AG08396 (cell line): Measurements from ENCODE around the gene GSTM2.
"Not testable (repeated sequence)": the region's sequence is repeated elsewhere in the genome, so short reads cannot be mapped to it uniquely, and the experiment has no call there.

Experiments used
- DNase-seq: peaks from one replicate; pipeline ENCODE4 v3.0.0; 2012; ENCODE audit warnings: low spot score, mixed read lengths

The GSTM2 gene

GRCh38 chr1:109677459-109677858, 9.6 kb downstream of the GSTM2 start:
- no peak for DNase-seq

DNA sequence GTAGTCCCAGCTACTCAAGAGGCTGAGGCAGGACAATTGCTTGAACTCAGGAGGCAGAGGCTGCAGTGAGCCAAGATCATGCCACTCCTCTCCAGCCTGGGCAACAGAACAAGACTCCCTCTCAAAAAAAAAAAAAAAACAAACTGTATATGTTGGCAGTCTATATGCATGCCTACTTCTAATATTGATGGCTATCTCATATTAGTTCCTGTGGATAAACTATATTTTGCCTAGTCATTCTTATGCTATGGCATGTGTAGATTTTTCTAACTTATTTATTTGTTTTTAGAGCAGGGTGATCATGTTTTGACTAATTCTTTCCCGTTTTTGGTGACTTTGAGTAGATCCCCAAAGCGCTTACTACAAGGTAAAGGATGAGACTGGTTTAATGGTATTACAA, 10.8 kb downstream of the GSTM2 start:
- not testable (repeated sequence) for DNase-seq

GRCh38 chr1:109684777-109685176, 16.9 kb downstream of the GSTM2 start:
- not testable (repeated sequence) for DNase-seq

- not testable (repeated sequence) for DNase-seq
Observed at GRCh38 chr1:109685399-109685798, 17.5 kb downstream of the GSTM2 start.

DNA sequence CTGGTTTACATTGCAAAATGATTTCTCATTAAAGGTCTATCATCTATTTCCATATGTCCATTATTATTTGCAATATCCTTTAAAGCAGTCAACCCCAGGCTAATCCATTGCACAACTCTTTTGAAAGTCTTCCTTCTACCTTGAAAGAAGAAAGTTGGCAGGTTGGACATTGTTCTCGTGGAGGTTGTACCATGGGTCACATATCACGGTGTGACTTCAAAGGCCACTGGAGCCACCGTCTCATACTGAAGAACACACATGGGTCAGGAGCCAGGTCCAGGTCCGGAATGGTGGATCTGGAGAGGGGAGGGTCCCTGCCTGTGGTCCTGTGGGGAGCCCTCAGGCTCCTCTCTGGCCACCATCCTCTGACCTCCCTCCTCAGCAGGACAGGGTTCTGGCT, 18.0 kb downstream of the GSTM2 start:
- DNase-seq = not testable (repeated sequence)

- DNase-seq = not testable (repeated sequence)
Observed at GRCh38 chr1:109687109-109687508, 19.3 kb downstream of the GSTM2 start.

DNA sequence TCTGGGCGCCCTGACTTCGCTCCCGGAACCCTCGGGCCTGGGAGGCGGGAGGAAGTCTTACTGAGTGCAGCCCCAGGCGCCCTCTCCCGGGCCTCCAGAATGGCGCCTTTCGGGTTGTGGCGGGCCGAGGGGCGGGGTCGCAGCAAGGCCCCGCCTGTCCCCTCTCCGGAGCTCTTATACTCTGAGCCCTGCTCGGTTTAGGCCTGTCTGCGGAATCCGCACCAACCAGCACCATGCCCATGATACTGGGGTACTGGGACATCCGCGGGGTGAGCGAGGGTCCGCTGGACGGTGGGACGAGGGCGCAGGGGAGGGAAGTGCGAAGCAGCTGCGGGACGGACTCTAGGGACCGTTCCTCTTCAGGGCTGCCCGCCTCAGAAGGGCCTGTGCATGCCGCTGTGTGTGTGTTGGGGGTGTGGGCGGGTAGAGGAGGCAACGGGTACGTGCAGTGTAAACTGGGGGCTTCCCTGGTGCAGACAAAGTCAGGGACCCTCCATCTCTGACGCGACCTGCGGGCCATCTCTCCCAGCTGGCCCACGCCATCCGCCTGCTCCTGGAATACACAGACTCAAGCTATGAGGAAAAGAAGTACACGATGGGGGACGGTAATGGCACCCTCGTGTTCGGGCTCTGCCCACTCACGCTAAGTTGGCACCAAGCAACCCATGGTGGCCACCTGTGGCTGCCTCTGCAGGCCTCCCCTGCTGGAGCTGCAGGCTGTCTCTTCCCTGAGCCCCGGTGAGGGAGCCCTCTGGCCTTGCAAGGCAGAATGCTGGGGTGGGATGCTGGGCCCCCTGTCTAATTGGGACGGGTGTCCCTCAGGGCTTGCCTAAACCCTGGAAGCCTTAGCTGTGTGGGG, 20.0 kb downstream of the GSTM2 start, which contains the start of gene GSTM1:
Gene GSTM1 (plus strand): TSS at position 177 of the 859 bp plus-strand sequence. CDS start 57 bp downstream, at position 234.
- DNase-seq = no peak

DNA sequence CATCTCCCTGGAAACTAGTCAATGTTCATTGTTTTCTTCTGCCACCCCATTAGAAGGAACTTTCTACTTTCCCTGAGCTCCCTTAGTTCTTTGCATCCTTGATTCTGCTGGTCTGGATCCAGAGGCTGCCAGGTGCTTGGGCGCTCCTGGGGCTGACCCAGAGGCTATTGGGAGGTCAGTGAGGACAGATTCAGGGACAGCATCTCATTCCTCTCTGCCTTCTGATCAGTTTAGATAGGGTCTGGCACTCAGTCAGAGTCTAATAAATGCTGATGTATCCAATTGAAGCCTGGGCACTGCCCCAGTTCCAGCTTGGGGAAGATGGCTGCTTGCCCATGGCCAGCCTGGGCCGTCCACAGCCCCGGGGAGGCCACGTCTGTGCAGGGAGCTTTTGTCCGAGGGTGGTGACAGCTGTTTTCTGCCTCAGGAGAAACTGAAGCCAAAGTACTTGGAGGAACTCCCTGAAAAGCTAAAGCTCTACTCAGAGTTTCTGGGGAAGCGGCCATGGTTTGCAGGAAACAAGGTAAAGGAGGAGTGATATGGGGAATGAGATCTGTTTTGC, 22.1 kb downstream of the GSTM2 start:
- no peak for DNase-seq

- DNase-seq = no peak
Observed at GRCh38 chr1:109691759-109692158, 23.9 kb downstream of the GSTM2 start.

- not testable (repeated sequence) for DNase-seq
Observed at GRCh38 chr1:109694400-109694799, 26.5 kb downstream of the GSTM2 start.

- not testable (repeated sequence) for DNase-seq
Observed at GRCh38 chr1:109695138-109695537, 27.3 kb downstream of the GSTM2 start.

- no peak for DNase-seq
Observed at GRCh38 chr1:109697066-109697465, 29.2 kb downstream of the GSTM2 start.

GRCh38 chr1:109697861-109698260, 30.0 kb downstream of the GSTM2 start:
- DNase-seq = not testable (repeated sequence)

DNA sequence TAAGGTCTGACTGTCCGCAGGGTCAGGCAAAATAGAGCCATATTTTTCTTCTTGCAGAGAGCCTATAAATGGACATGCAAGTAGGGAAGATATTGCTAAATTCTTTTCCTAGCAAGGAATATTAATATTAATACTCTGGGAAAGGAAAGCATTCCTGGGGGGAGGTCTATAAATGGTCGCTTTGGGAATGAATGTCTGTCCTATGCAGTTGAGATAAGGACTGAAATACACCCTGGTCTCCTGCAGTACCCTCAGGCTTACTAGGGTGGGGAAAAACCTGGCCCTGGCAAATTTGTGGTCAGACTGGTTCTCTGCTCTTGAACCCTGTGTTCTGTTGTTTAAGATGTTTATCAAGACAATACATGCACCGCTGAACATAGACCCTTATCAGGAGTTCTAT, 35.1 kb downstream of the GSTM2 start:
- not testable (repeated sequence) for DNase-seq

DNA sequence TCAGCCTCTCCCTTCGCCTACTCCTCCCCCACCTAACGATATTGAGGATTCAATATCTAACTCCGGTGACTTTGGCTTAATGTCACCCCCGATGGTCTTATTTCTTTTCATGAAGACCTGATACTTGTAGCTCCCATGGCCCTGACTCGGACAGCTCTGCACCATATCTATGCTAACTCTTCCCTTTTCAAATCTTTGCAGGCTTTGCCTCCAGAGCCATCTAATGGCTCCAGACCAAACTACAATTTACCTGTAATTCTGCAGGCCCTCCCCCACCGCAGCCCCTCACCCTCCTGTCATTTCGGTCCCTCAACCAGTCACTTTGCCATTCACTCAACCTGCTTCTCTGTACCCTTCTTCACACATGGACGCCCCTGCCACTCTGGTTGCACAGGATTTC, 36.3 kb downstream of the GSTM2 start:
- DNase-seq = peak; percentile 0

GRCh38 chr1:109705411-109705810, 37.6 kb downstream of the GSTM2 start:
- DNase-seq = no peak

DNA sequence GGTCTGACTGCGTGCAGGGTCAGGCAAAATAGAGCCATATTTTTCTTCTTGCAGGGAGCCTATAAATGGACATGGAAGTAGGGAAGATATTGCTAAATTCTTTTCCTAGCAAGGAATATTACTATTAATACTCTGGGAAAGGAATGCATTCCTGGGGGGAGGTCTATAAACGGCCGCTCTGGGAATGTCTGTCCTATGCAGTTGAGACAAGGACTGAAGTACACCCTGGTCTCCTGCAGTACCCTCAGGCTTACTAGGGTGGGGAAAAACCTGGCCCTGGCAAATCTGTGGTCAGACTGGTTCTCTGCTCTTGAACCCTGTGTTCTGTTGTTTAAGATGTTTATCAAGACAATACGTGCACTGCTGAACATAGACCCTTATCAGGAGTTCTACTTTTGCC, 41.1 kb downstream of the GSTM2 start:
- not testable (repeated sequence) for DNase-seq

GRCh38 chr1:109709822-109710221, 42.0 kb downstream of the GSTM2 start:
- DNase-seq = not testable (repeated sequence)

DNA sequence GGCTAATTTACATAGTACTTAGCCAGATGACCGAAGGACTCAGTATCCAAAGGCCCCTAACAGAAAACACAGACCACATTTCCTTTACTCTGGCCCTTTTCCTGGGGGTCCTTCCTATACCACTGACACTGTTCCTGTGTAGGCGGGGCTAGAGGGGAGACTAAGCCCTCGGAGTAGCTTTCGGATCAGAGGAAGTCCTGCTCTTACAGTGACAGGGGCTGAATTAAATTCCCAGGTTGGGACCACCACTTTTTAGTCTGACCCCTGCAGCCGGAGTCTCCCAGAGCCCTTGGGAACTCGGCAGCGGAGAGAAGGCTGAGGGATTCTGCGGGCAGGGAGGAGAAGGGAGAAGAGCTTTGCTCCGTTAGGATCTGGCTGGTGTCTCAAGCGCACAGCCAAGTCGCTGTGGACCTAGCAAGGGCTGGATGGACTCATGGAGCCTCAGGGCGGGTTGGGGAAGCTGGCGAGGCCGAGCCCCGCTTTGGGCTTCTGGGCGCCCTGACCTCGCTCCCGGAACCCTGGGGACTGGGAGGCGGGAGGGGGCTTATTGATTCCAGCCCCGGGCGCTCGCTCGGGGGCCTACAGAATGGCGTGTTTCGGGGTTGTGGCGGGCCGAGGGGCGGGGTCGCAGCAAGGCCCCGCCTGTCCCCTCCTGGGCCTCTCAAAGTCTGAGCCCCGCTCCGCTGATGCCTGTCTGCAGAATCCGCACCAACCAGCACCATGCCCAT, 43.9 kb downstream of the GSTM2 start, which contains the start of gene GSTM5:
Gene GSTM5 (plus strand): TSS at position 659 of the 728 bp plus-strand sequence. CDS start 62 bp downstream, at position 721.
- DNase-seq = peak; percentile 14

DNA sequence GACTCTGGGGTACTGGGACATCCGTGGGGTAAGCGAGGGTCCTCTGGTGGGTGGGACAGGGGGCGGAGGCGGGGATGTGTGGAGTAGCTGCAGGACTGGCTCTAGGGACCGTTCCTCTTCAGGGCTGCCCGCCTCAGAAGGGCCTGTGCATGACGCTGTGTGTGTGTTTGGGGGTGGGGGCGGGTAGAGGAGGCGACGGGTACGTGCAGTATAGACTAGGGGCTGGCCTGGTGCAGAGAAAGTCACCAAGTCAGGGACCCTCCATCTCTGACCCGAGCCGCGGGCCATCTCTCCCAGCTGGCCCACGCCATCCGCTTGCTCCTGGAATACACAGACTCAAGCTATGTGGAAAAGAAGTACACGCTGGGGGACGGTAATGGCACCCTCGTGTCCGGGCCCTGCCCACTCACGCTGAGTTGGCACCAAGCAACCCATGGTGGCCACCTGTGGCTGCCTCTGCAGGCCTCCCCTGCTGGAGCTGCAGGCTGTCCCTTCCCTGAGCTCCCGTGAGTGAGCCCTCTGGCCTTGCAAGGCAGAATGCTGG, 44.5 kb downstream of the GSTM2 start:
- DNase-seq = peak; percentile 2

- DNase-seq = peak; percentile 0
Observed at GRCh38 chr1:109713636-109714035, 45.8 kb downstream of the GSTM2 start.
